ENCODE measurements around the gene GPR37L1. TPM values are rescaled to one million over a fixed set of nuclear protein-coding genes. Genes with fewer than 3 reads are reported as not detected.

The GPR37L1 gene
- total and polyA plus RNA-seq, 11 donors, result 0.03 to 0.05 (median 0.04) TPM; not detected in 8

- TF ChIP-seq POLR2A (IDR thresholded peaks at IDR 0.05) (no peak), CTCF (IDR thresholded peaks at IDR 0.05) (no peak)
- peak in 1 of 5 donors; percentile 45 for DNase-seq
- ATAC-seq, result peak; percentile 4 to 58 (median 37)
- Histone ChIP-seq H3K36me3 (peaks cover 0 to 17% (median 3%) of the 10 kb centered on the region in 9 donors), H3K4me3 (peak overlapping the region; percentile 81 to 100 (median 97)), H3K4me1 (peaks cover 0 to 41% (median 22%) of the 10 kb centered on the region in 12 donors), H3K9me3 (no peaks in the 10 kb centered on the region), H3K27ac (peak overlapping the region; percentile 72 to 98 (median 92)), H3K27me3 (no peaks in the 10 kb centered on the region)
- intact Hi-C loops (cut with DNase I), result no loop called here
- 11 to 18% (median 13%) methylated on average over 17 of the region's 17 CpGs for WGBS, 4 donors
Observed at GRCh38 chr1:202143011-202143767, 20.5 kb downstream of the GPR37L1 start.

- peak overlapping the region; percentile 81 to 100 (median 97) for H3K4me3 ChIP-seq
- peaks cover 0 to 41% (median 22%) of the 10 kb centered on the region in 12 donors for H3K4me1 ChIP-seq
- ATAC-seq (peak; percentile 13 to 61 (median 56)), DNase-seq (peak; percentile 48 to 83 (median 58))
- intact Hi-C loops (cut with DNase I), result no loop called here
- no peaks in the 10 kb centered on the region for H3K27me3 ChIP-seq
- H3K36me3 ChIP-seq, result peaks cover 0 to 10% (median 0%) of the 10 kb centered on the region in 9 donors
- H3K27ac ChIP-seq, result peak overlapping the region; percentile 72 to 98 (median 92)
- no peaks in the 10 kb centered on the region for H3K9me3 ChIP-seq
- WGBS, 4 donors, result 0 to 1% (median 0%) methylated on average over 4 to 58 of the region's 58 CpGs
- TF ChIP-seq POLR2A (IDR thresholded peaks at IDR 0.05), result no peak
- TF ChIP-seq CTCF (IDR thresholded peaks at IDR 0.05), result no peak
Observed at GRCh38 chr1:202143768-202144401, 21.2 kb downstream of the GPR37L1 start.

GRCh38 chr1:202144402-202145067 is 21.8 kb downstream of the GPR37L1 start, which contains the start of gene ARL8A:
Gene ARL8A (minus strand): TSS chr1:202144737. CDS start chr1:202144572, 165 bp downstream.
- Histone ChIP-seq H3K27me3 (no peaks in the 10 kb centered on the region), H3K9me3 (no peaks in the 10 kb centered on the region), H3K36me3 (peaks cover 0 to 7% (median 0%) of the 10 kb centered on the region in 9 donors), H3K4me3 (peak within 1 kb of the TSS; percentile 81 to 100 (median 97)), H3K27ac (peak within 1 kb of the TSS; percentile 72 to 98 (median 92)), H3K4me1 (peaks cover 0 to 41% (median 22%) of the 10 kb centered on the region in 12 donors)
- TF ChIP-seq POLR2A (IDR thresholded peaks at IDR 0.05) (peak in 1 of 2 donors; percentile 50), CTCF (IDR thresholded peaks at IDR 0.05) (no peak)
- intact Hi-C loops (cut with DNase I), result no loop called here
- DNase-seq (peak; percentile 81 to 88 (median 85)), ATAC-seq (peak; percentile 39 to 86 (median 78))
- 0 to 1% (median 0%) methylated on average over 14 to 82 of the region's 82 CpGs for WGBS, 4 donors
